Measurements from ENCODE around the gene KLHDC8B. TPM values are rescaled to one million over a fixed set of nuclear protein-coding genes. Genes with fewer than 3 reads are reported as not detected.

Gene KLHDC8B
- total RNA-seq, 2 experiments from 2014 or later = 1.5 to 1.7 TPM

- POLR2A ChIA-PET = no interaction called here
- peaks cover 31% of the 10 kb centered on the region for H3K36me3 Mint-ChIP-seq (ENCODE audit: low read depth)
Observed at GRCh38 chr3:49161808-49162530, 9.4 kb upstream of the KLHDC8B start.

DNA sequence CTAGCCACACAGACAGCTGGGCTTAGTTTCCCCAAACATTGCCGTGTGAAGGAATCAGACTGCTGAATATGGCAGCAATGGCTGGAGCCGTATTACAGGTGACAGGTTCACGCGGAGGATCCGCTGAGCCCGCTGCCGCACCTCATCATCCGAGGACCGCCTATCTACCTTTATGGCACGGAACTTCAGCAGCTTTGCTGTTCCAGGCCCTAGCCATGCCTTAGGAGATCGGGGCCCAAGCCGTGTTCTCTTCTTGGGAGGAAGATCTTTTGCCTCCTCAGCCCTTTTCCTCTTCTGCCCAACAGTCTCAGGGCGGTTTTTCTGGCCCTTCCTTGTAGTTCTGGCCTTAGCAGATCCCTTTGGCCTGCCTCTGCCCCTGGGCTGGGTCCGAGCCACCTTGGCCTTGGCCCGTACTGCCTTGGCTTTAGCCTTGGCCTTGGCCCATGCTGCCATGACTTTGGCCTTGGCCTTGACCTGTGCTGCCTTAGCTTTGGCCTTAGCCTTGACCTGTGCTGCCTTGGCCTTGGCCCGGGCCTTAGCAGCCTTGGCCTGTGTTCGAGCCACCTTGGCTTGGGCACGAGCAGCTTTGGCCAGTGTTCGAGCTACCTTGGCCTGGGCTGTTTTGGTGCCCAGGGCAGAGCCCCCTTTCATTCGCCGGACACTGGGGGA, 8.5 kb upstream of the KLHDC8B start:
- peaks cover 46% of the 10 kb centered on the region for H3K4me1 Mint-ChIP-seq
- ChIA-PET CTCF (interaction anchor here (1.0 to 3.1 kb wide), 2 partner anchors 8 to 175 kb away, joined by 4 to 10 read pairs; partner anchors contain the start of gene KLHDC8B), POLR2A (no interaction called here)
- H3K9me3 Mint-ChIP-seq = no peaks in the 10 kb centered on the region
- no peak for DNase-seq
- peaks cover 31% of the 10 kb centered on the region for H3K36me3 Mint-ChIP-seq (ENCODE audit: low read depth)
- no peak overlapping the region for H3K27ac Mint-ChIP-seq
- no peak overlapping the region for H3K4me3 Mint-ChIP-seq
- H3K27me3 Mint-ChIP-seq = no peaks in the 10 kb centered on the region

More at GRCh38 chr3:49161808-49162530, 9.4 kb upstream of the KLHDC8B start:
- no peak for DNase-seq
- Mint-ChIP-seq H3K9me3 (no peaks in the 10 kb centered on the region), H3K4me1 (peaks cover 46% of the 10 kb centered on the region), H3K27ac (peak overlapping the region; percentile 31), H3K4me3 (no peak overlapping the region), H3K27me3 (no peaks in the 10 kb centered on the region)
- CTCF ChIA-PET = interaction anchor here (1.0 to 3.1 kb wide), 2 partner anchors 9 to 174 kb away, joined by 4 to 10 read pairs; partner anchors contain the start of gene KLHDC8B

GRCh38 chr3:49163609-49164008, 7.8 kb upstream of the KLHDC8B start:
- no peaks in the 10 kb centered on the region for H3K27me3 Mint-ChIP-seq
- peaks cover 44% of the 10 kb centered on the region for H3K4me1 Mint-ChIP-seq
- H3K36me3 Mint-ChIP-seq (ENCODE audit: low read depth) = peaks cover 31% of the 10 kb centered on the region
- ChIA-PET CTCF (interaction anchor here (3.1 kb wide), 1 partner anchor 8 kb away, joined by 10 read pairs; the partner anchor contains the start of gene KLHDC8B), POLR2A (no interaction called here)
- no peaks in the 10 kb centered on the region for H3K9me3 Mint-ChIP-seq
- no peak overlapping the region for H3K27ac Mint-ChIP-seq
- no peak overlapping the region for H3K4me3 Mint-ChIP-seq
- DNase-seq = no peak

GRCh38 chr3:49164983-49165720, 6.2 kb upstream of the KLHDC8B start:
- Mint-ChIP-seq H3K4me1 (peaks cover 47% of the 10 kb centered on the region), H3K36me3 (ENCODE audit: low read depth) (peaks cover 31% of the 10 kb centered on the region), H3K9me3 (no peaks in the 10 kb centered on the region), H3K4me3 (peak overlapping the region; percentile 92), H3K27me3 (no peaks in the 10 kb centered on the region), H3K27ac (peak overlapping the region; percentile 91)
- ChIA-PET CTCF (interaction anchor here (0.8 to 1.5 kb wide), 3 partner anchors 9 to 175 kb away, joined by 3 read pairs; partner anchors contain the start of gene USP4), POLR2A (no interaction called here)
- DNase-seq = no peak

GRCh38 chr3:49165771-49166751, 5.3 kb upstream of the KLHDC8B start, which contains the start of gene CCDC71:
Gene CCDC71 (minus strand): TSS chr3:49166331. CDS start chr3:49164208, 2,123 bp downstream.
- POLR2A ChIA-PET = no interaction called here
- peak; percentile 80 for DNase-seq
- Mint-ChIP-seq H3K27ac (peak within 1 kb of the TSS; percentile 94), H3K4me1 (peaks cover 55% of the 10 kb centered on the region), H3K4me3 (peak within 1 kb of the TSS; percentile 92), H3K27me3 (no peaks in the 10 kb centered on the region), H3K9me3 (no peaks in the 10 kb centered on the region), H3K36me3 (ENCODE audit: low read depth) (peaks cover 31% of the 10 kb centered on the region)
- CTCF ChIA-PET = interaction anchor here (0.8 to 1.5 kb wide), 2 partner anchors 10 to 71 kb away, joined by 3 read pairs; no protein-coding TSS in a partner anchor

DNA sequence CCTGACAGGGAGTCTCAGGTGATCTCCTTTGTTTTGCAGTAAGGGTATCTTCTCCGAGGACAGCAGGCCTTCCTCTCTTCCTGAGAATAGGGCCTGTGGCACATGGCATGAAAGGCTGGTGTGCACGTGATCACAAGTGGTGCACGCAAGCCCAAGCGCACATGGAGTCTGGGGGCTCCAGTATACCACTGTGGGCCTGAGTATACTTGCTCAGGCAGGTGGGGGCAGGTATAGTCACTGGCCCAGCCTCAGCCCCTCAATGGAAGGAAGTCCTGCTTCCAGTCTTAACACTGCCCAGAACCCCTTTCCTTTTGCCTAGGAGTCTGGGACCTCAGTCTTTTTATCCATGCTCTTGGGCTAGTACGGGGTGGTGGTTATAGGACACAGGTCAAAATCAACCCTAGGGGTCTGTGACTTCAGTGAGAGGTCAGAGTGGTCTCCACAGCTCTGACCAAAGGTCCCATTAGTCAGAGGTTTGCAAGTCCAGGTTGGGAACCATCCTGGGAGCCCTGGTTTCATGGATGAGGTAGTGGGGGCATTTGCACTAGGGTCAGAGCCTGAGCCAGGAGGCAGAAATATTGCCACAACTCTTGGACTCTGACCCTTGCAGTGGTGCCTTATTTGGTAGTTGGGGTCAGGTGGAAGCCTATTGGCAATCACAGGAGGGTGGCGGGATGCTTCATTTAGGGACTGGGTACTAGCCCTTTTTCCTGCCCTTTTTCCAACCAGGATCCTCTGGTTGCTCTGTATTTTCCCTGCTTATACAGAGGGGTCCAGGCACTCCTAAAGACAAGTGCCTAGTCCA, 4.4 kb upstream of the KLHDC8B start:
- Mint-ChIP-seq H3K4me3 (peak overlapping the region; percentile 85), H3K27me3 (no peaks in the 10 kb centered on the region), H3K9me3 (no peaks in the 10 kb centered on the region)

GRCh38 chr3:49170744-49171118, 667 bp upstream of the KLHDC8B start:
- Mint-ChIP-seq H3K4me3 (peak overlapping the region; percentile 71), H3K27ac (peak overlapping the region; percentile 68), H3K27me3 (no peaks in the 10 kb centered on the region), H3K4me1 (peaks cover 21% of the 10 kb centered on the region), H3K9me3 (no peaks in the 10 kb centered on the region), H3K36me3 (ENCODE audit: low read depth) (peaks cover 7% of the 10 kb centered on the region)
- DNase-seq = no peak
- ChIA-PET CTCF (interaction anchor here (0.6 to 2.8 kb wide), 18 partner anchors 9 to 386 kb away, joined by 3 to 27 read pairs (median 4); partner anchors contain the start of genes NDUFAF3, USP19 and WDR6), POLR2A (interaction anchor here (1.0 kb wide), 1 partner anchor 68 kb away, joined by 3 read pairs; no protein-coding TSS in a partner anchor)

More for the DNA sequence above, 4.4 kb upstream of the KLHDC8B start:
- POLR2A ChIA-PET = no interaction called here
- H3K4me1 Mint-ChIP-seq = peaks cover 50% of the 10 kb centered on the region
- DNase-seq = no peak
- CTCF ChIA-PET = no interaction called here
- H3K36me3 Mint-ChIP-seq (ENCODE audit: low read depth) = peaks cover 28% of the 10 kb centered on the region
- peak overlapping the region; percentile 94 for H3K27ac Mint-ChIP-seq

DNA sequence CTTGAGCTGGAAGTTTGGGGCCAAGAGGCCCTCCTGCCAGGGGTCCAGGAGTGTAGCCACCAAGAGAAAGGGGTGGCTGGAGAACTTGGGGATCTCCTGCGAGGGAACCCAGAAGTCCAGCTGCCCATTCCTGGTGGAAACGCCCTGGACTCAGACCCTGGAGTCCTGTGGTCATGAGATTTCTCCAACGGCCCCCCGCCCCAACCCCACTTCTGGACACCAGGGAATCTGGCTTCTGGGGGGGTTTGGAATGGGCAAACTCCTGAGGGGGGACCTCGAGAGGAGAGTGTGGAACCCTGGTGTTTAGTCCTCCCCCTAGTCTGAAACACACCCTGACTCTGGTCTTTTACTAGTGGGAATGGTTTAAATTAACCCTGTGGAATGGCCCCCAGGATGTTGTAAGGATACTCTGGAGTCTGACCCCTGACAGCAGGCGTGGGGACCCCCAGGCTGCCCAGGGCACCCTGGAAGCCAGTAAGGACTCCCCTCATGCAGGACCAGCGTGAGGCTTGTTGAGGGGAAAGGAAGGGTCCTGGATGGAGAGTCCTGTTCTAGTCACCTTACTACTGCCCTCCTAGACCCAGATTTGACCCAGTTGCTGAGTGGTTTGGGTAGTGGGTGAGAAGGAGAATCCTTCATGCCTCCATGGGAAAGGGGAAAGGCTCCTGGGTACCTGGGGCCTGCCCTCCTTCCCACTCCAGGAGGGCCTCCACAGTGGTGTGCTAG, 540 bp downstream of the KLHDC8B start:
- Mint-ChIP-seq H3K27me3 (no peaks in the 10 kb centered on the region), H3K27ac (no peak overlapping the region), H3K9me3 (no peaks in the 10 kb centered on the region), H3K4me1 (peaks cover 14% of the 10 kb centered on the region), H3K36me3 (ENCODE audit: low read depth) (no peaks in the 10 kb centered on the region), H3K4me3 (peak overlapping the region; percentile 40)
- no peak for DNase-seq
- ChIA-PET CTCF (interaction anchor here (0.8 to 2.8 kb wide), 6 partner anchors 9 to 352 kb away, joined by 3 to 27 read pairs (median 4); no protein-coding TSS in a partner anchor), POLR2A (no interaction called here)

DNA sequence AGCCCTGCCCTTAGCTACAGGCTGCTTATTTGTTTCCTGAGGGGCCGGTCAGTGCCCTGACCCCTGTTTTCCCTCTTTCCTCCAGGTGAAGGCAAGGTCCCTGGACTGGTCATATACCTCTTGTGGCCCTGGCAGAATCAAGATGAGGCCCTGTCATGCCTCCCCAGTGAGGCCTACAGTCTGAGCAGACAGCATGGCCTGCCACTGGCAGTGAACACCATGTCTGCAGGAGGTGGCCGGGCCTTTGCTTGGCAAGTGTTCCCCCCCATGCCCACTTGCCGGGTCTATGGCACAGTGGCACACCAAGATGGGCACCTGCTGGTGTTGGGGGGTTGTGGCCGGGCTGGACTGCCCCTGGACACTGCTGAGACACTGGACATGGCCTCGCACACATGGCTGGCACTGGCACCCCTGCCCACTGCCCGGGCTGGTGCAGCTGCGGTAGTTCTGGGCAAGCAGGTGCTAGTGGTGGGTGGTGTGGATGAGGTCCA, 1.2 kb downstream of the KLHDC8B start:
- Mint-ChIP-seq H3K27ac (no peak overlapping the region), H3K4me3 (no peak overlapping the region), H3K9me3 (no peaks in the 10 kb centered on the region), H3K4me1 (peaks cover 14% of the 10 kb centered on the region), H3K27me3 (no peaks in the 10 kb centered on the region), H3K36me3 (ENCODE audit: low read depth) (no peaks in the 10 kb centered on the region)
- ChIA-PET CTCF (interaction anchor here (2.7 kb wide), 1 partner anchor 11 kb away, joined by 10 read pairs; no protein-coding TSS in a partner anchor), POLR2A (no interaction called here)
- DNase-seq = no peak

- H3K36me3 Mint-ChIP-seq (ENCODE audit: low read depth) = no peaks in the 10 kb centered on the region
- H3K27me3 Mint-ChIP-seq = no peaks in the 10 kb centered on the region
- ChIA-PET CTCF (no interaction called here), POLR2A (no interaction called here)
- H3K9me3 Mint-ChIP-seq = no peaks in the 10 kb centered on the region
- H3K4me3 Mint-ChIP-seq = no peak overlapping the region
- H3K4me1 Mint-ChIP-seq = peaks cover 14% of the 10 kb centered on the region
- no peak overlapping the region for H3K27ac Mint-ChIP-seq
- DNase-seq = no peak
Observed at GRCh38 chr3:49173116-49173791, 1.9 kb downstream of the KLHDC8B start.

All from activated CD4-positive, alpha-beta T cell treated with anti-CD3 and anti-CD28 coated beads, Interleukin-2, amount 10 ng/mL, durations not matched to agents 7 days and 5 days (primary cell).